Suprapubic skin (tissue), 3 donors: ENCODE measurements around the gene VN1R2.

Experiments
- CTCF ChIP-seq, 2 donors: fragments of 200-600 bp in 1 of 2; fragments of 450-650 bp in 1 of 2; sonication (generic) in 1 of 2; IDR thresholded peaks; one replicate each; pipeline ENCODE4 v1.5.1; 2016 to 2019; ENCODE audit warnings: antibody characterized with exemption in 2 of 2, mild to moderate bottlenecking in 1 of 2, moderate library complexity in 1 of 2
- EP300 ChIP-seq: sonication (generic); formaldehyde crosslinking; IDR thresholded peaks from one replicate; pipeline ENCODE4 v1.6.1; 2017; ENCODE audit warnings: antibody characterized with exemption
- POLR2A ChIP-seq, 2 donors: fragments of 450-650 bp; IDR thresholded peaks; one replicate each; pipeline ENCODE4 v1.6.1; 2017; ENCODE audit warnings: antibody characterized with exemption in 2 of 2, mild to moderate bottlenecking in 2 of 2, moderate library complexity in 2 of 2

DNA sequence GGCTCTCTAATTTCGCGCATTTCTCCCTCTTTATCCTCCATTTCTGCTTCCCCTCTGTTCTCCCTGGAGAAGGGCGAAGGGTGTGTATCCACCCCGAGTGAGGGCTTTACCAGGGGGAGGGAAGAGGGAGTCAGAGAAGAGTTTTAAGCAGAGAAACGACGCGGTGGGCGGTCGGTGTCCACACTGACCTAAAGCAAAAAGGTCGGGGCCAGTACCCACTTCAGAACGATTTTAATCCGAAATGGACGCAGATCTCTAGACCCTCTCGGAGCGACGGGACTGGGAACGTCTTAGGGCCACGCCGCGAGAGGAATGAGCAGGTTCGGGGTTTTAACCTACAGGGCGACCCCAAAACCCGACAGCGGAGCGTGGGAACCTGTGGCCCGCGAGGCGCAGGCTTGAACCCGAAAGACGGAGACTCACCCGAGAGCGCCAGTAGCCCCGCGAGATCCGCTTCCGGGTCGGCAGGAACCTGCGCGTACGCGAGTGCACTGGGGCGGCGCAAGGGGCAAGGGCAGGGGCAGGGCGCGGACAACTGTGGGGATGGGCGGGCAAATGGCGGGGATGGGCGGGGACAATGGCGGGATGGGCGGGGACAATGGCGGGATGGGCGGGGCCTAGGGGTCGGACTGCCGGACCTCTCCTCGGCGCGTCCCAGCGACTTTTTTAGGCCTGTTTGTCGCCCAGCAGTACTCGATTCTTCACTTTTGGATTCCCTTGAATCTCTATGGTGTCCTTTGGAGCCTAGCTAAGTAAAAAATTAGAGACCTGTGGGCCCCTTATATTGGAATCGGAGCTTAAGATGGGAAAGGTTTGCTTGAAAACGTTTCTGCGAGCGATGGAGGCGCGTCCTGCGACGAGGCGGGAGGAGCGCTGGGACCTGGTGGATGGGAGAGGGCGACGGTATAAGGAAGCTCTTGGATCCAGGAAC lies 3.4 kb upstream of the VN1R2 start, which contains the start of gene ZNF677:
- TF ChIP-seq CTCF (IDR thresholded peaks at IDR 0.05) = no peak
- no peak for TF ChIP-seq EP300
- TF ChIP-seq POLR2A (IDR thresholded peaks at IDR 0.05) = no peak
